Measurements from ENCODE around the gene GNB1.

DNA sequence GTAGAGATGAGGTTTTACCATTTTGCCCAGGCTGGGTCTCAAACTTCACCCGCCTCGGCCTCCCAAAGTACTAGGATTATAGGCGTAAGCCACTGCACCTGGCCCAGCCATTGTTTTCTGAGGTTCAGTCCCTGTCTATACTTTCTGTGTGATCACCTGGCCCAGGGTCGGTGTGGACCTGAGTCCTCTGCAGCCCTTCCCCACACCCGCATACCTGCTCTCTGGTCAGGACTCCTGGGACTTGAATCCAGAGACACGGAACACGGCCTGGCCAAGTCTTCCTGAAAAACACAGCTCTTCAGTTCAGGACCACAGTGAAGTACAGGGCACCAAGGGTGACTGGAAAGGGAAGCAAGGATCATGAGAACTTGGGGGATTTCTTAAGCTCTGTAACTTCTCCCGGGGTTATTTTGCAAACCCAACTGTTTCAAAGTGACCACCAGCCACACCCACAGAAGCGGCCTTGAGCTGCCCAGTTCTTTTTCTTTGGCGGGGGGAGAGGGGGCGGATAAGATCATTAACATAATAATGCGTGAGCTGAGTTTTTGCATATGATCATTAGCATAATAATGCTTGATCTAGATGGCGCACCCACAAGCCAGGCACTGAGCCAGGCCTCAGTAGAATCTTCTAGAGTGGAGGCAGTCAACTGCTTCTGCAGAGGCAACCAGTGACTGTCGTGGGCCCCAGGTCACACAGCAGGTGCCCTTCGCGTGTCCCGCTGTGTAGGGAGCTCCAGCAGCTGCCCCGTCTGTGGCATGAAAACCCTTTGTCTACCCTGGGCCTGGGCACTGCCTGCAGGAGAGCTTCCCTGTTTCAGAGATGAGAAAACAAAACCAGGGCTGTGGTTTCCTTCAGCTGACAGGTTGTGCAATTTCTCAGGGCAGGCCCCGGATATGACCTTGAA, 110.9 kb downstream of the GNB1 start:
- TF ChIP-seq, protein P1, sequence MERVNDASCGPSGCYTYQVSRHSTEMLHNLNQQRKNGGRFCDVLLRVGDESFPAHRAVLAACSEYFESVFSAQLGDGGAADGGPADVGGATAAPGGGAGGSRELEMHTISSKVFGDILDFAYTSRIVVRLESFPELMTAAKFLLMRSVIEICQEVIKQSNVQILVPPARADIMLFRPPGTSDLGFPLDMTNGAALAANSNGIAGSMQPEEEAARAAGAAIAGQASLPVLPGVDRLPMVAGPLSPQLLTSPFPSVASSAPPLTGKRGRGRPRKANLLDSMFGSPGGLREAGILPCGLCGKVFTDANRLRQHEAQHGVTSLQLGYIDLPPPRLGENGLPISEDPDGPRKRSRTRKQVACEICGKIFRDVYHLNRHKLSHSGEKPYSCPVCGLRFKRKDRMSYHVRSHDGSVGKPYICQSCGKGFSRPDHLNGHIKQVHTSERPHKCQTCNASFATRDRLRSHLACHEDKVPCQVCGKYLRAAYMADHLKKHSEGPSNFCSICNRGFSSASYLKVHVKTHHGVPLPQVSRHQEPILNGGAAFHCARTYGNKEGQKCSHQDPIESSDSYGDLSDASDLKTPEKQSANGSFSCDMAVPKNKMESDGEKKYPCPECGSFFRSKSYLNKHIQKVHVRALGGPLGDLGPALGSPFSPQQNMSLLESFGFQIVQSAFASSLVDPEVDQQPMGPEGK (CRISPR knock-in tag; IDR thresholded peaks at IDR 0.05; ENCODE audit: borderline replicate concordance): no peak
- TF ChIP-seq, protein P2, sequence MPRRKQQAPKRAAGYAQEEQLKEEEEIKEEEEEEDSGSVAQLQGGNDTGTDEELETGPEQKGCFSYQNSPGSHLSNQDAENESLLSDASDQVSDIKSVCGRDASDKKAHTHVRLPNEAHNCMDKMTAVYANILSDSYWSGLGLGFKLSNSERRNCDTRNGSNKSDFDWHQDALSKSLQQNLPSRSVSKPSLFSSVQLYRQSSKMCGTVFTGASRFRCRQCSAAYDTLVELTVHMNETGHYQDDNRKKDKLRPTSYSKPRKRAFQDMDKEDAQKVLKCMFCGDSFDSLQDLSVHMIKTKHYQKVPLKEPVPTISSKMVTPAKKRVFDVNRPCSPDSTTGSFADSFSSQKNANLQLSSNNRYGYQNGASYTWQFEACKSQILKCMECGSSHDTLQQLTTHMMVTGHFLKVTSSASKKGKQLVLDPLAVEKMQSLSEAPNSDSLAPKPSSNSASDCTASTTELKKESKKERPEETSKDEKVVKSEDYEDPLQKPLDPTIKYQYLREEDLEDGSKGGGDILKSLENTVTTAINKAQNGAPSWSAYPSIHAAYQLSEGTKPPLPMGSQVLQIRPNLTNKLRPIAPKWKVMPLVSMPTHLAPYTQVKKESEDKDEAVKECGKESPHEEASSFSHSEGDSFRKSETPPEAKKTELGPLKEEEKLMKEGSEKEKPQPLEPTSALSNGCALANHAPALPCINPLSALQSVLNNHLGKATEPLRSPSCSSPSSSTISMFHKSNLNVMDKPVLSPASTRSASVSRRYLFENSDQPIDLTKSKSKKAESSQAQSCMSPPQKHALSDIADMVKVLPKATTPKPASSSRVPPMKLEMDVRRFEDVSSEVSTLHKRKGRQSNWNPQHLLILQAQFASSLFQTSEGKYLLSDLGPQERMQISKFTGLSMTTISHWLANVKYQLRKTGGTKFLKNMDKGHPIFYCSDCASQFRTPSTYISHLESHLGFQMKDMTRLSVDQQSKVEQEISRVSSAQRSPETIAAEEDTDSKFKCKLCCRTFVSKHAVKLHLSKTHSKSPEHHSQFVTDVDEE (CRISPR knock-in tag; IDR thresholded peaks at IDR 0.05): no peak

Data from SK-N-SH treated with all-trans-retinoic acid at 6 μM for 48 hours (cell line).